COLO668 (cell line): ENCODE measurements around the gene KCNAB2.

Source experiments
- DNase-seq: peaks from one replicate; lab custom pipeline; 2025; ENCODE audit not compliant: unreplicated experiment; lab: John Stamatoyannopoulos, UW

The KCNAB2 gene

GRCh38 chr1:6094801-6095505 is 49.3 kb downstream of the KCNAB2 start:
- no peak for DNase-seq

- DNase-seq, result no peak
These were observed 50.0 kb downstream of the KCNAB2 start for GRCh38 chr1:6095511-6096242.

GRCh38 chr1:6096243-6097116 is 50.8 kb downstream of the KCNAB2 start:
- DNase-seq, result no peak

GRCh38 chr1:6097117-6097595 is 51.5 kb downstream of the KCNAB2 start:
- DNase-seq, result no peak

GRCh38 chr1:6097824-6098223 is 52.1 kb downstream of the KCNAB2 start:
- no peak for DNase-seq

- DNase-seq, result no peak
These were observed 52.9 kb downstream of the KCNAB2 start for GRCh38 chr1:6098303-6099215.

GRCh38 chr1:6099297-6099696 is 53.6 kb downstream of the KCNAB2 start:
- no peak for DNase-seq

- peak; percentile 33 for DNase-seq
These were observed 54.4 kb downstream of the KCNAB2 start for GRCh38 chr1:6099787-6100765.

- no peak for DNase-seq
These were observed 55.4 kb downstream of the KCNAB2 start for GRCh38 chr1:6100861-6101783.

- DNase-seq, result no peak
These were observed 56.3 kb downstream of the KCNAB2 start for GRCh38 chr1:6101826-6102531.

GRCh38 chr1:6102532-6102845 is 56.8 kb downstream of the KCNAB2 start:
- DNase-seq, result no peak

- DNase-seq, result no peak
These were observed 57.6 kb downstream of the KCNAB2 start for GRCh38 chr1:6103111-6103853.

- no peak for DNase-seq
These were observed 58.3 kb downstream of the KCNAB2 start for GRCh38 chr1:6103854-6104530.

- no peak for DNase-seq
These were observed 58.9 kb downstream of the KCNAB2 start for GRCh38 chr1:6104631-6105030.

- peak; percentile 53 for DNase-seq
These were observed 59.6 kb downstream of the KCNAB2 start for GRCh38 chr1:6105218-6105679.

- DNase-seq, result no peak
These were observed 60.1 kb downstream of the KCNAB2 start for GRCh38 chr1:6105763-6106162.
